Measurements from ENCODE around the gene IFNLR1. TPM values are rescaled to one million over a fixed set of nuclear protein-coding genes. Genes with fewer than 3 reads are reported as not detected.

IFNLR1 gene
- polyA plus RNA-seq, 4 donors: 1.1 to 5.8 (median 4.6) TPM

DNA sequence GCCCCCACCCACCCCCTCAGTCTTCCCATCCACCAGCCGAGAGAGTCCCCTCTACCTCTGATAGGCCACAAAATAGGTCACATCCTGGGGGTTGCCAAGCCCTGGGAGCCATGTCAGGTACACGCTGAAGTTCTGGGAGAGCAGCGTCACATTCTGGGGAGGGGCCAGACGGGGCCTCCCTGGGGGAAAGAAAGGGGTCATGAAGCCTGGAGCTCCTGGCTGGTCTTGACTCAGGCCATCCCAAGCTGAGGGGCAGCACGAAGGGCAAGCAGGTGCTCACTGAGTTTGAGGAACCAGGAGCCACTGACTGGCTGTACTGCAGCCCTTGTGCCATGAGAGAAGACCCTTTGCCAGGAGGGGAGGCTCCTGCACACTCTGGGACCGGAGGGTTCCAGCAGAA, 6.4 kb downstream of the IFNLR1 start:
- no peak for DNase-seq (ENCODE audit: low read depth in 4 of 4, low spot score in 3 of 4)

DNA sequence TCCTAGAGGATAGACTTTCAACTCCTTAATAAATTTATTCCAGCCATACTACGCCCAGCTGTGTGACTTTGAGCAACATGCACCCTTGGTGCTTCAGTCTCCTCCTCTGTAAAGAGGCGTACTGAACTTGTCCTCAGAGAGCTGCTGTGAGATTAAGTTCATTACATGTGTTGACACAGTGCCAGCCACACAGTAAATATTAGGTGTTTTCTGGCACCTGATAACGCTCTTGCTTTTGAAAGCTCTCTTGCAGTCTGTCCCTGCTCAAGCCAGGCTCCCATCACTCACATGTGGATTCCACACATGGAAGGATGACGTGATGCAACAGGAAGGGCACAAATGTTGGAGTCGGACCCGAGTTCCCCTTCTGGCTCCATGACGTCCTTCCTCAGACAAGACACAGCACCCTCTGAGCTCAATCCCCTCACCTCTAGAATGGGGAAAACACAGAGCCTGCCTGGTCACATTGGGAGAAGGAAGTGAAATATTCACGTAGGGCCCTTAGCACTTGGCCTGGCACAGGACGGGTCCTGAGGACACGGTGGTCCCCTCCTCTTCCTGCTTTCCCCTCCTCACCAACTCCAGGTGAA, 7.7 kb downstream of the IFNLR1 start:
- DNase-seq (ENCODE audit: low read depth in 4 of 4, low spot score in 3 of 4): no peak

DNA sequence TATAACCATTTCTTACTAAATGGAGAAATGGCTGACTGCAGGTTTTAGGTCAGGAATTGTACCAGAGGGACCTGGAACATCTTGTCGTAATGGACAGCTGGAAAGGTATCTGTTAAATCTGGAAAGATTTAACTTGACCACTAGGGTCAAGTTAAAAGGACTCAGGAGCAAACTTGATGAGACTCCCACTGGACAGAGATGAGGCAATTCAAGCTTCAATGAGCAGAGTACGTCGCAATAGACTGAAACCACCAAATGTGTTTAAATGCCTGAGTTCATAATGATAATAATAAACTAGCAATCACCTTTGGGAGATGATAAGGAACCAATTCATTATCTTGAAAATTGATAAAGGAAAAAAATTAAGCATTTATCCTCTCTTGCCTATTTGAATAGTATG, 8.7 kb downstream of the IFNLR1 start:
- no peak for DNase-seq (ENCODE audit: low read depth in 4 of 4, low spot score in 3 of 4)

DNA sequence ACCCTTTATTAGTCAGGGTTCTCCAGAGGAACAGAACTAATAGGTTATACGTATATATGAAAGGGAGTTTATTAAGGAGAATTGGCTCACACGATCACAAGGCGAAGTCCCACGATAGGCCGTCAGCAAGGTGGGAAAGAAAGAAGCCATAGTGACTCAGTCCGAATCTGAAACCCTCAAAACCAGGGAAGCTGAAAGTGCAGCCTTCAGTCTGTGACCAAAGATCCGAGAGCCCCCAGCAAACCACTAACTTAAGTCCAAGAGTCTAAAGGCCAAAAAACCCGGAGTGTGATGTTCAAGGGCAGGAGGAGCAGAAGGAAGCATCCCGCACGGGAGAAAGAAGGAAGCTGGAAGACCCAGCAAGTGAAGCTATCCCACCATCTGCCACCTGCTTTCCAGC, 9.9 kb downstream of the IFNLR1 start:
- DNase-seq (ENCODE audit: low read depth in 4 of 4, low spot score in 3 of 4): no peak

DNA sequence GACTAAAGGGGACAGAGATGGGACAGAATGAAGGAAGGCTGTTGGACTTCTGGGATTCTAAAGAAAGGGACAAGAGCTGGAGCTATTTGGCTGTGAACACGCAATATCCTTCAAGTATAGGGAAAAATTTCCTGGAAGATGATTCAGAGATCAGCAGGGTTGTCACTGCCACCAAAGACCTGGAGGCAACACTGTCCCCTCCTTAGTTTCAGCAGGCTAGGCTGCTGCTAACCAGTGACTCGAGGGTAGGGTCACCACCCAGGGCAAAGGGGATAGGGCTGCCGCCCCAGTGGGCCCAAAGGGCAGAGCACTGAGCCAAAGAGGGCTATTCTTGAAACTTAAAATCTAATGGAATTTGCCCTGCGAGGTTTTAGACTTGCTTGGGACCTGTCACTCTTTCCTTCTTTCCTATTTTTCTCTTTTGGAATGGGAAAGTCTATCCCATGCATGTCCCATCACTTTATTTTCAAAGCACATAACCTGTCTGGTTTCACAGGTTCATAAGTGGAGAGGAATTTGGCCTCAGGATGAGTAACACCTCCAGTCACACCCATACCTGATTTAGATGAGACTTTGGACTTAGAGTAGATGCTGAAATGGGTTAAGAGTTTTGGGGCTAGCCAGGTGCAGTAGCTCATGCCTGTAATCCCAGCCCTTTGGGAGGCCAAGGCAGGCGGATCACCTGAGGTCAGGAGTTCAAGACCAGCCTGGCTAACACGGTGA, 11.9 kb downstream of the IFNLR1 start:
- DNase-seq (ENCODE audit: low read depth in 4 of 4, low spot score in 3 of 4): no peak

DNA sequence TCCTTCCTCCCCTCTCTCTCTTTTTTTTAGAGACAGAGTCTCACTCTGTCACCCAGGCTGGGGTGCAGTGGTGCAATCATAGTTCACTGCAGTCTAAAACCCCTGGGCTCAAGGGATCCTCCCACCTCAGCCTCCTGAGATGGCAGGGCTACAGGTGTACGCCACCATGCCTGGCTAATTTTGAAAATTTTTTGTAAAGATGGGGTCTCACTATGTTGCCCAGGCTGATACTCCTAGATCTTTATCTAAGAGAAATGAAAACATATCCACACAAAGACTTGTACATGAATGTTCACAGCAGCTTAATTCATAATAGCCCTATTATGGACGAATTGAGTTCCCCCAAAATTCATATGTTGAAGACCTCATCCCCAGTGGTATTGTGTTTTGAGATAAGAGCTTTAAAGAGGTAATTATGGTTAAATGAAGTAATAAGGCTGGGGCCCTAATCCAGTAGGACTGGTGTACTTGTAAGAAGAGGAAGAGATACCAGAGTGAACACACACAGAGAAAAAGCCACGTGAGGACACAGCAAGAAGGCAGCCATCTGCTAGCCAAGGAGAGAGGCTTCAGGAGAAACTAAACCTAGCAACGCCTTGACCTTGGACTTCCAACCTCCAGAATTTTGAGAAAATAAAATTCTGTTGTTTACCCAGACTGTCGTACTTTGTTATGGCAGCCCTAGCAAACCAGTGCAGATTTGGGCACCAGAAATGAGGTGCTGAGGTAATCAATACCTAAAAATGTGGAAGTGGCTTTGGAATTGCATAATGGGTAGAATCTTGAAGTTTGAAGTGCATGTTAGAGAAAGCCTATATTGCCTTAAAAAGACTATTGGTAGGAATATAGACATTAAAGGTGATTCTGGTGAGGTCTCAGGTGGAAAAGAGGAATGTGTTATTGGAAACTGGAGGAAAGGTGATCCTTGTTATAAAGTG, 13.2 kb downstream of the IFNLR1 start:
- DNase-seq (ENCODE audit: low read depth in 4 of 4, low spot score in 3 of 4): no peak

DNA sequence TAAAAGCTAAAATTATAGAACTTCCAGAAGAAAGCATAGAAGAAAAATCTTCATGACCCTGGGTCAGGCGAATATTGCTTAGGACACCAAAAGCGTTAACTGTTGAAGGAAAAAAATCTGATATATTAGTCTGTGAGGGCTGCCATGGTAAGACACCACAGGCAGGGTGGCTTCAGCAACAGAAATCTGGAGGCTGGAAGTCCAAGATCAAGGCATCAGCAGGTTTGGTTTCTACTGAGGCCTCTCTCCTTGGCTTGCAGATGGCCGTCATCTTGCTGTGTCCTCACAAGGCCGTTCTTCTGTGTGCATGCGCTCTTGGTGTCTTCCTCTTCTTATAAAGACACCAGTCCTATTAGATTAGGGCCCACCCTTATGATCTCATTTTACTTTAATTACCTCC, 14.5 kb downstream of the IFNLR1 start:
- no peak for DNase-seq (ENCODE audit: low read depth in 4 of 4, low spot score in 3 of 4)

DNA sequence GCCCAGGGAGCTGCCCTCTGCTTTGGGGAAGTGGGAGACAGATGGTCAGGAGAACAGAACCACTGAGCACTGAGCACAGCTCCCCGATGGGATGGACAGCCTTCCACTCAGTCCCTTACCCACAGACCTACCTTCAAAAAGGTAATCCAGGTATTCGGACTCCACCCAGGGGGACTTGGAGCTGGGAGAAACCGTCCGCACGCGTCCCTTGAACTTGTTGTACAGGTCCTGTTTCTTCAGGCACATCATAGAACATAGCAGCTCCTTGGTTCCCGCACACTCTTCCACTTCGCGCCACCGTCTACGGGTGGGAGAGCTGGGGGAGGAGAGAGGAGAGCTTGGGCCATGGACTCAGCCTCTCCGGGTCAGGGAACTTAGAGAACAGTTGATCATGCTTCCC, 17.8 kb downstream of the IFNLR1 start:
- DNase-seq (ENCODE audit: low read depth in 4 of 4, low spot score in 3 of 4): no peak

DNA sequence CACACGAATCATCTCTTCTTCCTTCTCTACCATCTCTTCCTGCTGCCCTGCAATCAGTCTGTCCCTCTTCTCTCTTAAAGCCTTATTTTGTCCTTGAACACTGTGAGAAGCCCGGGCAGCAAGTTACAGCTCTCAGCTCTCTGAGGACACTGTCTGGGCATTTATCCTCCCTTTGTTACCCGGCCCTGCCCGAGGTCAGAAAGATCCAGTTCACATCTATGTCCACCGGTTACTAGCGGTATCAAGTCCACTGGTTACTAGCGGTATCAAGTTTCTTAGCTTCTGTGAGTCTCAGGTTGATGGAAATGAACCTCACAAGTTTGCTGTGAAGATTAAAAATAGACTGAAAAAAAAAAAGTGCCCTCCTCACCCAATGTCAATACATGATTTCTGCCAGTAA, 18.8 kb downstream of the IFNLR1 start:
- no peak for DNase-seq (ENCODE audit: low read depth in 4 of 4, low spot score in 3 of 4)

DNA sequence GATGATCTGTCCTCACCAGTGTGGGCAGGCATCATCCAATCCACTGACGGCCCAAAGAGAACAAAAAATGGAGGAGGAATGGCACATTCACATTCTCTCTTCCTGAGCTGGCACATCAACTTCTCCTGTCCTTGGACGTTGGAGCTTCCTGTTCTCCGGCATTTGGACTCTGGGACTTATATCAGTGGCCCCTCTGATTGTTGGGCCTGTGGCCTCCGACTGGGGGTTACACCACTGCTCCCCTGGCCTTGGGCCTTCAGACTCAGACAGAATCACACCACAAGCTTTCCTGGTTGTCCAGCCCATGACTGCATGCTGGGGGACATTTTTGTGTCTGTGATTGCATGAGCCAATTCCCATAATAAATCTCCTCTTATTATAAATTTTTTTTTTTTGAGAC, 20.1 kb downstream of the IFNLR1 start:
- no peak for DNase-seq (ENCODE audit: low read depth in 4 of 4, low spot score in 3 of 4)

DNA sequence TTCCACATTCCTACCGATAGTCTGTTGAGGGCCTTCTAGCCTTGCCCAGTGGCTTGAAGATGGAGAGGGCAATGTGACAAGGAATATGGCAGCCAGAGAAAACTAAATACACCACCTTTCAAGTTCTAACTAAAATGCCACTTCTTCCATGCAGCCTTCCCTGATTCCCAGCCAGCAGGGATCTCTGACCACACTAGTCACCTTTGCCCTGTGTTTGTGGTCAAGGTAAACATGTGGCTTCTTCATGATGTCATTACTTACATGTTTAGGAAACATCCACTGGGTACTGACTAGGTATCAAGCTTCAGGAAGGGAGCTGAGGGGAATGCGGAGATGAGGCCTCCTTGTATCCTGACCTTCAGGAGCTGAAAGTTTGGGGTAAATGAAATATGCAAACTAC, 21.6 kb downstream of the IFNLR1 start:
- DNase-seq (ENCODE audit: low read depth in 4 of 4, low spot score in 3 of 4): no peak

DNA sequence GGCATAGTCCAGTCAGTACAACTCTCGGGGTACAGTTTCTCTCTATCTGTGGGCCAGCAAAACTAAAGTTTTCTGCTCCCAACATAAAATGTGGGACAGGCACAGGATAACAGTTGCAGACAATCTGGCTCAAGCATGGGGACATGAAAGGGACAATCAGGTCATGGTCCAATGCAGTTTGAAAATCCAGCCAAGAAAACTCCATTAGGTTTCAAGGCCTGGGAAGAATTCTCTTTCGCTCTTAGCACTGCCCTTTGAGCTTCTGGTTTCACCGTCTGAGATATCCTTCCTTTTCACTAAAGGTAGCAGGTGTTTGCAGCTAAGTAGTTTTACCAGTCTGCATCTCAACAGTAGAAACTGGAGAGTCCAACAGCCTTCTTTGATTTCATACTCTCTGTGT, 23.1 kb downstream of the IFNLR1 start:
- DNase-seq (ENCODE audit: low read depth in 4 of 4, low spot score in 3 of 4): no peak

DNA sequence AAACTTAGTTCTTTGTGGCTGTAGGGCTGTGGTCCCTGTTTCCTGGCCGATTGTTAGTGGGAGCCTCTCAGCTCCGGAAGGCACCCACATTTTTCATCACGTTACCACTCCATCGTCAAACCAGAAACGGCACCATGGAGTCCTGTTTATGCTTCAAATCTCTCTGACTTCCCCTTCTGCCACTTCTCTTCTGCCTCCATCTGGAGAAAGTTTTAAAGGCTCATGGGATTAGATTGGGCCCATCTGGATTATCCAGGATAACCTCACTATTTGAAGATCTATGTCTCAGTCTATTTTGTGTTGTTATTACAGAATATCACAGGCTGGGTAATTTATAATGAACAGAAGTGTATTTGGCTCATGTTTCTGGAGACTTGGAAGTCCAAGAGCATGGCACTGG, 24.9 kb downstream of the IFNLR1 start:
- DNase-seq (ENCODE audit: low read depth in 4 of 4, low spot score in 3 of 4): no peak

DNA sequence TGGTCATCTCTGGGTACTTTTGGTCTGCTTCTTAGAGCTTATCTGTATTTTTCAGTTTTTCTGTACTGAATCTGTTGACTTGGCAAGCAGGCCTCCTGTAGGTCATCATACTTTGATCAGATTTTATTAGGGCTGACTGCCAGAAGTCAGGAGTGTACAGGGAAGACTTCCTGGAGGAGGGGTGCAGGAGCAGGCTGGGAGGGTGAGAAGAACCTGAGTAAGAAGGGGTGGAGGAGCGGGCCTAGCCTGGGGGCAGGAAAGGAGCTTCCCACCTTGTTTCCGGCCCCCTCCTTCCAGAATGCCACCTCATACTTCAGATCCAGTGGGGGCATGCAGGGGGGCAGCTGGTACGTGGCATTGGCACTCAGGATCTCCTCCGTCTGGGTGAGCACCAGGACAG, 25.8 kb downstream of the IFNLR1 start:
- no peak for DNase-seq (ENCODE audit: low read depth in 4 of 4, low spot score in 3 of 4)

DNA sequence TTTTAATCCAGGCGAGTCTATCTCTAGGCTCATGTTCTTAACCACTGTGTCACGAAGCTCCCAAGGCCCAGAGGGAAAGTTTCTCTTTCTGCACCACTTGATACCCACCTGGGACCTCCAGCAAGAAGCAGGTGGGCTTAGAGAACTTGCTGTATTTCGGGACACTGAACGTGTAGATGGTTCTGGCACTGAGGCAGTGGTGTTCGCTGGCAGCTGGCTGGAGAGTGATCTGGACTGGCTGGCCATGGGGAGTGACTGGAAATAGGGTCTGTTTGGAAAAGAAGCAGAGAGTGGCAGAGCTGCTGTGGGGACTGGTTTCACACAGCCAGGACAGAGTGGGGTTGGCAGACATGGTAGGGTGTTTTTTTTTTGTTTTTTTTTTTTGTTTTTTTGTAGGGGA, 27.7 kb downstream of the IFNLR1 start:
- no peak for DNase-seq (ENCODE audit: low read depth in 4 of 4, low spot score in 3 of 4)

DNA sequence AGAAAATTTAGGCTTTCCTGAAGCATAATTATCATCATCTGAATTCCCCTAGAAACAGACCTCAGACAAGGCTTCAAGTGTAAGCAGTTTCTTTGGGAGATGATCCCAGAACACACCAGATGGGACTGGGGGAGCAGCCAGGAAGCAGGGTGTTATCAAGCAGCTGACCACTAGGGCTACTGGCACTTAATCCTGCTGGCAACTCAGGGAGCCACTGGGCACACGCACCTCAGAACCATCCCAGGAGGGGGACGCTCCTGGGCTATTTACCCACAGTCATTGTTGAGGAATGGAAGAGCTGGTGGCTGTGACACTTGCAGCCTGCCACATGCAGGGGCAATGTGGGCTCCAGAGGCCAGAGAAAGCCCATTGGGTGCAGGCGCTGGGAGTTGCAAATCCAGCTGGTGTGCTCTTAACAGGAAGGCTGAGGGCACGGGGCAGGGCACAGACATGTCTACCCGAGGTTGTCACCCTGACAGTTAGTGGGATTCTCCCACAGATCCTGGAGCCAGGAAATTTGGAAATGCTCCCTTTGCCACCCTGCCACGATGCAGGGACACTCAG, 29.1 kb downstream of the IFNLR1 start:
- no peak for DNase-seq (ENCODE audit: low read depth in 4 of 4, low spot score in 3 of 4)

DNA sequence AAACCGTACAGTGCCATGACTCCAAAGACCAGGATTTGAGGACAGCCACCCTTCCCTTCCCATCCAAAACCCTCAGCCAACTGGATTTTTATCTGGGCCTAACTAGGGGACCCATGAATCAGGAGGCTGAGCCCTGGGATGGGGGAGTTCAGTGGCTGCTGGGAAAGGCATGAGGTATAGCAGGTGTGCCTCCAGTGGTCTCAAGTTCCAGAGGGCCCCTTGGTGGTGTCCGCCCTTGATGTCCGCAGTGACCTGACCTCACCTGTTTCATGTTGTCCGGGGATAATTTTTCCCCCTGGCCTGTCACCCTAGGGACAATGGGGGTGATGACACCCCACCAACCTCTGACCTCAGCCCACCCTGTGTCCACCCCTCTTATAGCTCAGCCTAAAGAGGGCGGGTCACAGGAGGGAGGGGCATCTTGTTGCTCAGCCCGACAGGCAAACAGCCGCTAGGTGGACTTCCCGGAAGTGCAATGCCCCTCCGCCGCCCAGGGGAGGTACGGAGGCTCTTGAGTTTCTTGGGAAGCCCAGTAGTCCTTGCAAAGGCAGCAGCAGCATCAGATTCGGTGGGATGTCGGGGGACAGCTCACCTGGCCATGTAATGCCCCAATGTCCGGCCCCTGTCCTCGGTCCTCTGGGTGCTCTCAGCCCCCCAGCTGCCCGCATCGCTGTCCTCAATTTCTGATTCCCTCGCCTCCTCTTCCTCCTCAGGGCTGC, 30.4 kb downstream of the IFNLR1 start:
- no peak for DNase-seq (ENCODE audit: low read depth in 4 of 4, low spot score in 3 of 4)

DNA sequence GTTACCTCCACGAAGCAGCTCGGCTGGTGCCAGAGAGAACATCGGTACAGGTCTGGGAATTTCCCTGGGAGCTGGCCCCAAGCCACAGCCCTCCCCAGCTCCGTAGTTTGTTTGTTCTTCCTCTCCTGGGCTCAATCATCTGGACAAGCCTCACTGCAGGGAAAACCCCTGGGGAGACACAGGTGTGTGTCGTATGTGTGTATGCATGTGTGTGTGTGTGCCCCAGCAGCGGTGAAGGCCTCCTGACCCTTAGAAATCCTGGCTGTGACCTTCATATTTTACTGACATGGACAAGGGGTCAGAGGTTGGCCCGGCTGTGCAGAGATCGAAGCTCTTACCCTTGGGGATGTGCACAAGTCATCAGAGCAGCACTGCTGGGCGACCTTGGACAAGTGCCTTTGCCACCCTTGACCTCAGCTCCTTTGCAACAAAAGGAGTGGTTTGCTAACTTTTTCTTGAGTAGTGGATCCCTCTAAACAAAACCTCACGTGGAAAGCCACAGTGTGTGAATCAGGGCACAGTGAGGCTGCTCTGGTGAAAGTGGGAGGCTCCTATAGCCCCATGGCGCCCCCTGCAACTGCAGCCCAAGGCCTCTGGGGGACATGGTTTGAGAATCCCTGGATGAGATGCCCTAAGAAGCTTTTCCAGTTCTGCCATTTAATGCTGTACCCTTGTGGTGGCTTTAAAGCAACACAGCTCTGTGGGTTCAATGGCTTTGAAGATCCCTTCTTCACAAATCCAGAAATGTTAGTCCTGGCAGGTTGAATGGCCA, 31.9 kb downstream of the IFNLR1 start:
- no peak for DNase-seq (ENCODE audit: low read depth in 4 of 4, low spot score in 3 of 4)

DNA sequence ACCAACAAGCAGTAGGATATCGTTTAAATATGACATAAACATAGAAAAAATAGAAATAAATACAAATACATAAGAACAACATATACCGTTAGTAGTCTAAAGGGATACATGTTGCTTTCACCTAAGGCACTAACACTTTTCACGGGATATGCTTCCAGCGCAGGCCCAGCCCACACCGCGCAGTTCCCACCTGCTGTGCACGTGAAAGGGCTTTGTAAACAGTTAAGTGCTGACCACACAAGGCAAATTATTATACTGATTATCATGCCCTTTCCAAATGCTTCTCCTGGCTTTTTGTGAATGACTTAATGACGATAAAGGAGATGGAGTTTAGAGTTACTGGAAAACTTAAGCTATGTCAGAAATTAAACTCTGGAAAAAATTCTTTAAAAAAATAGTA, 32.9 kb downstream of the IFNLR1 start:
- no peak for DNase-seq (ENCODE audit: low read depth in 4 of 4, low spot score in 3 of 4)
